Vagina (tissue), 2 donors: ENCODE results near the gene LRP11. TPM values are rescaled to one million over a fixed set of nuclear protein-coding genes. Genes with fewer than 3 reads are reported as not detected.

Source experiments
- DNase-seq, 2 donors: peaks; one replicate each; pipeline ENCODE4 v3.0.0-alpha.2; 2017; ENCODE audit errors: extremely low spot score in 2 of 2
- H3K27ac ChIP-seq: fragments of 200-600 bp; sonication (generic); one replicate; pipeline ENCODE4 v1.5.1; 2019
- H3K27me3 ChIP-seq: fragments of 200-600 bp; sonication (generic); one replicate; pipeline ENCODE4 v1.5.1; 2019
- H3K36me3 ChIP-seq, 2 donors: fragments of 200-600 bp; sonication (generic); one replicate each; pipeline ENCODE4 v1.5.1; 2017 to 2019
- H3K4me1 ChIP-seq: fragments of 200-600 bp; sonication (generic); one replicate; pipeline ENCODE4 v1.5.1; 2019
- H3K4me3 ChIP-seq, 2 donors: fragments of 200-600 bp; sonication (generic); 1 replicate in 1 of 2; 2 replicates in 1 of 2; pipeline ENCODE4 v1.5.1; 2016 to 2019
- H3K9me3 ChIP-seq: fragments of 200-600 bp; sonication (generic); one replicate; pipeline ENCODE4 v1.5.1; 2019
- CTCF ChIP-seq, 3 experiments: fragments of 450-650 bp in 2 of 3; fragments of 200-600 bp in 1 of 3; sonication (generic) in 1 of 3; IDR thresholded peaks; one replicate each; pipeline ENCODE4 v1.5.1; 2017 to 2019; ENCODE audit warnings: antibody characterized with exemption in 3 of 3, mild to moderate bottlenecking in 2 of 3, moderate library complexity in 2 of 3
- POLR2A ChIP-seq, 2 donors: fragments of 450-650 bp; IDR thresholded peaks; one replicate each; pipeline ENCODE4 v1.6.1; 2017; ENCODE audit warnings: antibody characterized with exemption in 2 of 2, mild to moderate bottlenecking in 2 of 2, moderate library complexity in 2 of 2
- POLR2AphosphoS5 ChIP-seq, 2 donors: sonication (generic); formaldehyde crosslinking; IDR thresholded peaks; one replicate each; pipeline ENCODE4 v1.9.0; 2017; ENCODE audit warnings: antibody characterized with exemption in 2 of 2, mild to moderate bottlenecking in 2 of 2, low read depth in 1 of 2; ENCODE audit not compliant: insufficient read depth in 1 of 2
- intact Hi-C: fragments of 100-400 bp; cut with DNase I; formaldehyde crosslinking; loops from one replicate; pipeline ENCODE4 v1.15.1; 2023
- total RNA-seq: library from RNA; depleted of rRNA; stranded (reverse); fragments of >200 nt; gene quantifications from one replicate; pipeline ENCODE4 v1.2.3, GENCODE V29; 2016

LRP11 gene
- total RNA-seq, 1 donor from 2014 or later, result 35.1 TPM

- intact Hi-C loops, result no loop called here
- no peaks in the 10 kb centered on the region for H3K9me3 ChIP-seq
- H3K36me3 ChIP-seq, result peaks cover 0 to 41% of the 10 kb centered on the region in 2 donors
- H3K27me3 ChIP-seq, result no peaks in the 10 kb centered on the region
- DNase-seq, result no peak
- H3K27ac ChIP-seq, result no peak overlapping the region
- TF ChIP-seq CTCF (IDR thresholded peaks at IDR 0.05), result no peak
- no peak for TF ChIP-seq POLR2A (IDR thresholded peaks at IDR 0.05)
- TF ChIP-seq POLR2AphosphoS5 (IDR thresholded peaks at IDR 0.05; ENCODE audit: insufficient read depth in 1 of 2, low read depth in 1 of 2), result no peak
- H3K4me1 ChIP-seq, result no peaks in the 10 kb centered on the region
- no peak overlapping the region for H3K4me3 ChIP-seq
Observed at GRCh38 chr6:149771925-149772324, 92.2 kb downstream of the LRP11 start.

- no peak for TF ChIP-seq CTCF (IDR thresholded peaks at IDR 0.05)
- no peak for TF ChIP-seq POLR2A (IDR thresholded peaks at IDR 0.05)
- TF ChIP-seq POLR2AphosphoS5 (IDR thresholded peaks at IDR 0.05; ENCODE audit: insufficient read depth in 1 of 2, low read depth in 1 of 2), result no peak
- peaks cover 0 to 49% of the 10 kb centered on the region in 2 donors for H3K36me3 ChIP-seq
Observed at GRCh38 chr6:149771185-149771584, 93.0 kb downstream of the LRP11 start.

GRCh38 chr6:149769676-149770075 is 94.5 kb downstream of the LRP11 start:
- no peaks in the 10 kb centered on the region for H3K27me3 ChIP-seq
- no peaks in the 10 kb centered on the region for H3K4me1 ChIP-seq
- no peak overlapping the region for H3K4me3 ChIP-seq
- no peak for DNase-seq
- H3K9me3 ChIP-seq, result no peaks in the 10 kb centered on the region
- H3K36me3 ChIP-seq, result peaks cover 0 to 43% of the 10 kb centered on the region in 2 donors
- intact Hi-C loops, result no loop called here
- no peak overlapping the region for H3K27ac ChIP-seq
- TF ChIP-seq POLR2A (IDR thresholded peaks at IDR 0.05) (no peak), POLR2AphosphoS5 (IDR thresholded peaks at IDR 0.05; ENCODE audit: insufficient read depth in 1 of 2, low read depth in 1 of 2) (no peak), CTCF (IDR thresholded peaks at IDR 0.05) (no peak)

More at GRCh38 chr6:149771185-149771584, 93.0 kb downstream of the LRP11 start:
- Histone ChIP-seq H3K4me3 (no peak overlapping the region), H3K27ac (no peak overlapping the region), H3K4me1 (no peaks in the 10 kb centered on the region), H3K9me3 (no peaks in the 10 kb centered on the region), H3K27me3 (no peaks in the 10 kb centered on the region)
- intact Hi-C loops, result no loop called here
- no peak for DNase-seq

Other genes with a start within 250 kb of the LRP11 start
- 18.7 TPM for gene KATNA1, start 215.6 kb downstream of the LRP11 start, total RNA-seq
- 28.0 TPM for gene LATS1, start 146.3 kb downstream of the LRP11 start, total RNA-seq
- gene NUP43, start 117.8 kb downstream of the LRP11 start, total RNA-seq, result 25.0 TPM
- 105 TPM for gene PCMT1, start 114.6 kb downstream of the LRP11 start, total RNA-seq
- 27.5 TPM for gene RAET1E, start 33.8 kb upstream of the LRP11 start, total RNA-seq
- 4.9 TPM for gene RAET1G, start 58.8 kb upstream of the LRP11 start, total RNA-seq
- not detected for gene ULBP2, start 77.7 kb upstream of the LRP11 start, total RNA-seq
- gene ULBP1, start 99.6 kb upstream of the LRP11 start, total RNA-seq, result not detected
- 8.3 TPM for gene RAET1L, start 161.2 kb upstream of the LRP11 start, total RNA-seq
- gene ULBP3, start 204.8 kb upstream of the LRP11 start, total RNA-seq, result 1.7 TPM